GM20431 (cell line): ENCODE results near the gene TNFRSF9.

Experiments
- in situ Hi-C: fragments of 300-500 bp; cut with MseI, MboI; formaldehyde crosslinking; loops from one replicate; pipeline ENCODE4 v1.15.0; 2020; ENCODE audit warnings: low sequenced_read_pairs; ENCODE audit not compliant: unreplicated experiment

The TNFRSF9 gene

DNA sequence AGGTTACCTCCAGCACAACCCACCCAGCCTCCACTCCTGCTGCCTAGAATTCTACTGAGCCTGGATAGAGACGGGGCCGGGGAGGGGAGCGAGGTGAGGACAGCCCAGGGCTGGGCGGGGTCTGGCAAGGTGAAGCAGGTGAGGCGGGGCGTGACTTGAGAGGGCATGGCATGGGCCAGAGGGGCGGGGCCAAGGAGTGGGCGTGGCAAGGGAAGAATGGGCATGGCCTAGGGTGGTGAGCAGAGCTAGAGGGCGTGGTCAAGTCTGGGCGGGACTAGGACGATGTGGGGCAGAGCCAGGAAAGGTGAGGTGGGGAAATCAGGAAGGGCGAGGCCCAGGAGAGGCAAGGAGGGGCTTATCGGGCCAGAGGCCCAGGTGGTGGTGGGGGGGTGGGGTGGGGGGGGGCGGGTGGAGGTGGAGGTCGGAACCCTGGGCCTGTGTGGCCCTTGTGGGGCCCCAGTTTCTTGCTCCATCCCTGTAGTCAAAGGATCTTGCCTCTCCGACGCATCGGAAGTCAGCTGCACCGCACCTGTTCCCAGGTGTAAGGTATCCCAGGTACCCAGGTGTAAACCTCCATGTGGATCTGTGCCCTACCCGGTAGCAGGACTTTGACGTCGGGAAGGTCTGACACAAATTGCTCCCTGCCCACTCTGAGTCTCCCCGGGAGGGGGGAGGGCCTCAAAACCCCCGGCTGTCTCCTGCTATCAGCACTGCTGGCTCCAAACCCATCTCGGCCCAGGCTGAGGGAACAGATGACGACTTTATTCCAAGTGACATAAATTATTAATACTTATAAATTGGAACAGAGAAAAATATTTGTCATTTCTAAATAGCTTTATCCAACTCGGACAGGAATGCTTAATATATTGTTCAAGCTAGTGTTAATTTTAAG, 54.9 kb downstream of the TNFRSF9 start:
- in situ Hi-C loops: no loop called here

- in situ Hi-C loops: no loop called here
Observed at GRCh38 chr1:7884757-7885156, 55.9 kb downstream of the TNFRSF9 start.

DNA sequence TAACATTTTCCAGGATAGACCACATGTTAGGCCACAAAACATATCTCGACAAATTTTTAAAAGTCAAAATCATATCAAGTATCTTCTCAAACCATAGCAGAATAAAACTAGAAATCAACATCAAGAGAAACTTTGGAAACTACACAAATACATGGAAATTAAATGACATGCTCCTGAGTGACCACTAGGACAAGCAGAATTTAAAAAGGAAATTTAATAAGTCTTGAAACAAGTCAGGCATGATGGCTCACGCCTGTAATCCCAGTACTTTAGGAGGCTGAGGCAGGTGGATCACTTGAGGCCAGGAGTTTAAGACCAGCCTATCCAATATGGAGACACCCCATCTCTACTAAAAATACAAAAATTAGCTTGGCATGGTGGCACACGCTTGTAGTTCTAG, 61.4 kb downstream of the TNFRSF9 start:
- in situ Hi-C loops: no loop called here

- in situ Hi-C loops: no loop called here
Observed at GRCh38 chr1:7878027-7878426, 62.6 kb downstream of the TNFRSF9 start.

DNA sequence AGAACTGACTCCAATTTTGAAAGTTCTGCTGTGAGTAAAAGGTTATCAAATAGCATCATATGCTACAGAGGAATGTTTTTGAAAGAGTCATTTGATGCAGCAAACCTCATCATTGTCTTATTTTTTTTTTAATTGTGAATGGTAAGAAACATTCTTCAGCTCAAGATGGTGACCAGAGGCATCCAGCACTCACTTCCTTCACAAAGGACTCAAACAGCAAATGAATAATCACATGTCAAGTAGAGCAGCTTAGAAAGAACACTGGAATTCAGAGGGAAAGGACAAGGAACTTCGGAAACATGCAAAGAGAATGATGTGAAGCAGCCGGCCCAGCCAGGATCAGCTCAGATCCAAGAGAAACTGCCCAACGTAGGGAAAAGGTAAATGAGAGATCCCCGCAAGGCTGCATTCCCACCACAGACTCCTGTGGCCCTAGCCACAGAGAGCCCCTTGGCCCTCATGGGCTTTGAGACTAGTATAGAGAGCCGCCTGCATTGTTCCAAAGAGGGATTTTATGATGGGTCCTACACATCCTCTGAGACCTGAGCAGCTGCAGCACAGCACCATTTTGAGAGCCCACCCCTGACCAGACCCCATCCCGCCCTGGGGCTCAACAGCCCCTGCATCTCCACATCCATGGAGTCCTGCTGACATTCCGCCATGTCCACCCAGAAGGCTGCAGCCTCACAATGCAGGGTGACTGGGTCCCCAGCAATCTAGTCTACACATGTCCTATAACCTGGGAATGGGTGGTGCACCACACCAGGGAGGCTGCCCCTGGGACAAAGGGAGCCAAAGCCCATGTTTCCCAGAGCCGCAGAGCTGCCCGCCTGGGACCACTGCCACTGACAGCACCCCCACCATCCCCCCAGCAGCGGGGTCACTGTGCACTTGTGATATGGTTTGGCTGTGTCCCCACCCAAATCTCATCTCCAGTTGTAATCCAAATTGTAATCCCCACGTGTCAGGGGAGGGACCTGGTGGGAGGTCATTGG, 66.5 kb downstream of the TNFRSF9 start:
- in situ Hi-C loops: no loop called here

DNA sequence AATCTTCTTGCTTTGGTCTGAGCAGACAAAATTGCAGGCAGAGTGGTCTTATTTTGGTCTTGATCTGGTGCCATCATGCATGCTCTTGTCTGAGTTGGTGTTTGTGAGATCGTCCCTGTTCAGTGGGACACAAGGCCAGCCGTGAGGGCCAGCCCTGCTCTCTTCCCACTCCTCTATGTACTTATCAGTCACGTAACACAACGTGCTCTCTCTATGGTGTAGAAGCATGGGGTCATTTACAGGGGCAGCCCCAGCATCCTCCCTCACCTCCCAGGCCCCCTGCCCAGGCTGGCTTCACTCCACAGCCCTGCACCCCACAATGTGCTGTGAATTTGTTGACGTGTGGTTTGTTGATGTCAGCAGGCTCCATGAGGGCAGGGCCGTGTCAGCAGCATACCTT, 69.5 kb downstream of the TNFRSF9 start:
- in situ Hi-C loops: no loop called here

- in situ Hi-C loops: no loop called here
Observed at GRCh38 chr1:7869136-7869920, 71.3 kb downstream of the TNFRSF9 start.

GRCh38 chr1:7868070-7868780, 72.4 kb downstream of the TNFRSF9 start:
- in situ Hi-C loops: no loop called here

DNA sequence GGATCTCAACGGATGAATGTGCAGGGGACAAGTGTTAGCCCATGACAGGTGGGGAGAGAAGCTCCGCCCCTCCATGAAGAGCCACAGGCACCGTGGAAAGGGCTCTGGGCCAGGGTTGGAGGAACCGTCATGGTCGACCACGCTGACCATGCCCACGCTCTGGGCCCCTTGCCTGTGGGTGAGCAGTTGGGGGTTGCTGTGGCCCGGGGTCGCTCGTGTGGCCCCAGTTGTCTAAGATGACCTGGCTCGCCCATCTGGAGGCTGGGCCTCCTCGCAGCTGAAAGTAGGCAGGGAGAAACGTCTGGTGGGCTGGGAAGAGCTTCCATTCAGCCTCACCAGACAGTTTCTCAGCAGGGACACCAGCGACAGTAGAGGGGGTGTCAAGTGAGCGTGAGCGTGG, 74.7 kb downstream of the TNFRSF9 start:
- in situ Hi-C loops: no loop called here
